Neuron (in vitro differentiated cells): ENCODE data around the gene SLC17A2.

Experiments used
- H2AFZ ChIP-seq: one replicate; pipeline ENCODE4 v1.6.1; 2013; ENCODE audit warnings: low read depth, mild to moderate bottlenecking, inconsistent platforms, low read length, moderate library complexity
- H3K27me3 ChIP-seq: one replicate; pipeline ENCODE4 v1.6.1; 2013; ENCODE audit warnings: low read length; ENCODE audit not compliant: insufficient read depth
- H3K36me3 ChIP-seq: one replicate; pipeline ENCODE4 v1.6.1; 2013; ENCODE audit warnings: low read length; ENCODE audit not compliant: insufficient read depth
- H3K4me1 ChIP-seq: one replicate; pipeline ENCODE4 v1.6.1; 2013; ENCODE audit warnings: low read length; ENCODE audit not compliant: insufficient read depth
- H3K4me3 ChIP-seq: 2 replicates; pipeline ENCODE4 v1.5.1; 2013; ENCODE audit warnings: mild to moderate bottlenecking, low read length, moderate library complexity
- H3K9me3 ChIP-seq: one replicate; pipeline ENCODE4 v1.6.1; 2013; ENCODE audit warnings: low read length

The SLC17A2 gene

DNA sequence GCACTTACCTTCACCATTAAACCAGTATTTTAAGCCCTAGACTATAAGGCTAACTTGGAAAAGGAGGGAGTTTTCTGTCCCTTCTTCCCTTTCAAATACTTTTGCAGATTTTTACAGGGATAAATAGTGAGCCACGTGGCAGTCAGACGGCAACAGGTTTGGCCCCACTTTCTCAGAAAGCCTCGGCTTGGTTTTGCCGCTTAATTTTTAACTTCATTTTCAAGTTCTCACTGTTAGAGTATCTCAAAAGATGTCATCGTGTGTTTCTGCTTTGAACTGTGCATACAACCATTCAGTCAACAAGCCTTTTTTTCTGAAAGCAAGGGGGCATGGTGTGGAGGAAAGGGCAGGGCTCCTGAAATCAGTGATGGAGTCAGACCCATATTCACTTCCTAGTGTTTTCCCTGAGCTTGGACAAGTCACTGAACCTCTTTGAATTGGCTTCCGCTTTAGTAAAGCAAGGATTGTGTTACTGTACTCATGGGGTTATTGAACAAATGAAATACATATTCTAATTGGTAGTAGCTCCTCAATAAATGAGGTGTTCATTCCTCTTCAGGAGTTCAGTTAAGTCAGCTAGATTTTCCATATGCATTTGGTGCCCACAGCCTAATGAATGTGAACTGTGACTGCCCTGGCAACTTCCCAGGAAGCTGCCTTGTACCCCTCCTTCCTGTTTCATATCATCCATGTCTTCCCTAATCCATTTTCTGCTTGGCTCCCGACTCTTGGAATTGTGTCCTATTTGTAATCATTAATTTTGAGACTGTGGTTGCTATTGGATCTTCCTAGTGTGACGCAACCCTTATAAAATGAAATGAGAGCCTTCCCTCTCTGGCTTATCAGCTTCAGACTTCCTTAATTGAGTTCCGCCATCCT lies at the start of gene SLC17A2:
Gene SLC17A2 (minus strand): TSS at position 160 of the 879 bp plus-strand sequence. CDS start 4,895 bp downstream, outside the sequence.
- no peaks in the 10 kb centered on the region for H3K4me1 ChIP-seq
- no peaks in the 10 kb centered on the region for H3K36me3 ChIP-seq
- H3K4me3 ChIP-seq = no peak within 1 kb of the TSS

DNA sequence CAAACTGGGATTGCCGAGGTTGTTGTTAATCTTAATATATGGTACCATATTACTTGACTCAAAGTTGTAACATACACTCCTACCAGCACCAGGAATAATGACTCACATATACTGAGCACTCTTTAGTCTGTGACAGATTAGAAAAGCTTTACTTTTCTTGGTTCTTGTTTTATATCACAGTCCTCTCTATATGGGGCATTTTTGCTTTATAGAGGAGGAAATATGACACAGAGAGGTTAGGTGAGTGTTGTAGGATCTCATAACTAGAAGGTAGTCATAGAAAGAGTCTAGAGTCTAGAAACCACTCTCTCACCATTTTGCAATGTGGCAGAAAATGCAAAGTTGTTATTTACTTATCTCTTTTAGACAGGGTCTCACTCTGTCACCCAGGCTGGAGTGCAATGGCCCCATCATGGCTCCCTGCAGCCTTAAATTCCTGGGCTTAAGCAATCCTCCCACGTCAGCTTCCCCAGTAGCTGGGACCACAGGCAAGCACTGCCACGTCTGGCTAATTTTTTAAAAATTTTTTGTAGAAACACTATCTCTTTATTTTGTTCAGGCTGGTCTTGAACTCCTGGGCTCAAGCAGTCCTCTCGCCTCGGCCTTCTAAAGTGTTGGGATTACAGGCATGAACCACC lies 45.6 kb upstream of the SLC17A2 start:
- Histone ChIP-seq H2AFZ (no peak overlapping the region), H3K36me3 (no peaks in the 10 kb centered on the region), H3K4me3 (no peak overlapping the region), H3K9me3 (no peaks in the 10 kb centered on the region), H3K4me1 (peaks cover 1% of the 10 kb centered on the region), H3K27me3 (no peaks in the 10 kb centered on the region)

More for the DNA sequence above, at the start of gene SLC17A2:
- Histone ChIP-seq H3K9me3 (no peaks in the 10 kb centered on the region), H3K27me3 (no peaks in the 10 kb centered on the region), H2AFZ (no peak within 1 kb of the TSS)

- Histone ChIP-seq H3K4me1 (peaks cover 2% of the 10 kb centered on the region), H2AFZ (no peak overlapping the region), H3K27me3 (no peaks in the 10 kb centered on the region), H3K9me3 (no peaks in the 10 kb centered on the region), H3K36me3 (no peaks in the 10 kb centered on the region), H3K4me3 (no peak overlapping the region)
Measured at GRCh38 chr6:25973923-25974555, 43.5 kb upstream of the SLC17A2 start.

- no peaks in the 10 kb centered on the region for H3K9me3 ChIP-seq
- H2AFZ ChIP-seq = no peak overlapping the region
- no peak overlapping the region for H3K4me3 ChIP-seq
- no peaks in the 10 kb centered on the region for H3K36me3 ChIP-seq
- H3K4me1 ChIP-seq = peaks cover 2% of the 10 kb centered on the region
- no peaks in the 10 kb centered on the region for H3K27me3 ChIP-seq
Measured at GRCh38 chr6:25972902-25973301, 42.4 kb upstream of the SLC17A2 start.

GRCh38 chr6:25972128-25972527 lies 41.6 kb upstream of the SLC17A2 start:
- Histone ChIP-seq H3K9me3 (no peaks in the 10 kb centered on the region), H3K4me1 (peaks cover 2% of the 10 kb centered on the region), H2AFZ (no peak overlapping the region), H3K27me3 (no peaks in the 10 kb centered on the region), H3K4me3 (no peak overlapping the region), H3K36me3 (no peaks in the 10 kb centered on the region)

- no peak overlapping the region for H2AFZ ChIP-seq
- no peaks in the 10 kb centered on the region for H3K9me3 ChIP-seq
- no peak overlapping the region for H3K4me3 ChIP-seq
- H3K36me3 ChIP-seq = no peaks in the 10 kb centered on the region
- peaks cover 2% of the 10 kb centered on the region for H3K4me1 ChIP-seq
- no peaks in the 10 kb centered on the region for H3K27me3 ChIP-seq
Measured at GRCh38 chr6:25971187-25971821, 40.8 kb upstream of the SLC17A2 start.

GRCh38 chr6:25968769-25969168 lies 38.3 kb upstream of the SLC17A2 start:
- Histone ChIP-seq H3K4me1 (peaks cover 2% of the 10 kb centered on the region), H3K27me3 (no peaks in the 10 kb centered on the region), H3K4me3 (no peak overlapping the region), H3K36me3 (no peaks in the 10 kb centered on the region), H2AFZ (no peak overlapping the region), H3K9me3 (no peaks in the 10 kb centered on the region)

DNA sequence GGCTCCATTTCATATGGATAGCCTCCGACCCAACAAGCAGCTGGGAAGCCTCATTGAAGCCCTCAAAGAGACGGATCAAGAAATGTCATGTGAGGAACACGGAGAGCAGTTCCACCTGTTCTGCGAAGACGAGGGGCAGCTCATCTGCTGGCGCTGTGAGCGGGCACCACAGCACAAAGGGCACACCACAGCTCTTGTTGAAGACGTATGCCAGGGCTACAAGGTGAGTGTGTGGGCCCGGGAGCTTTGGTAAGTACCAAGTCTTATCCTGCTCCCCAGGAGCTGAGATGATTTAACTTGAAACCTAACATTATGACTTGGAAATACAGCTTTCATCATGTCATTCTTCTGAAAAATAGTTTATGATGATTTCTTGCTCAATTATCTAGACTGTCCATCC lies 36.2 kb upstream of the SLC17A2 start:
- Histone ChIP-seq H3K36me3 (no peaks in the 10 kb centered on the region), H3K27me3 (no peaks in the 10 kb centered on the region), H3K4me3 (no peak overlapping the region), H2AFZ (no peak overlapping the region), H3K4me1 (peaks cover 2% of the 10 kb centered on the region), H3K9me3 (no peaks in the 10 kb centered on the region)

DNA sequence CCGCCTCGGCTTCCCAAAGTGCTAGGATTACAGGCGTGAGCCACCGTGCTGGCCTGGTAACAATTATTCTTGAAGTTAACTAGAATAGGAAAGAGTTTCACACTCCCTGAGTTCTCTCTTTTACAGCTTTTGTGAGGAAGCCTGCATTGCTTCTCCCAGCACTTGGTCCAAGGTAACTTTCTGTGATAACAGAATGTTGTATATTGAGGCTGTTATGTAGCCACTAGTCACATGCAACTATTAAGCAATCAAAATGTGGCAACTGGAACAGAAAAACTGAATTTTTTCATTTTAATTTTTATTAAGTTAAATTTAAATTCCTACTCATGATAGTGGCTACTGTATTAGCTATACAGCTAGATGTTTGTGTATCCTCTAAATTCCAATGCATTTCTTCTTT lies 34.6 kb upstream of the SLC17A2 start:
- peaks cover 2% of the 10 kb centered on the region for H3K9me3 ChIP-seq
- H3K36me3 ChIP-seq = no peaks in the 10 kb centered on the region
- no peaks in the 10 kb centered on the region for H3K4me1 ChIP-seq
- H2AFZ ChIP-seq = no peak overlapping the region
- no peaks in the 10 kb centered on the region for H3K27me3 ChIP-seq
- no peak overlapping the region for H3K4me3 ChIP-seq

DNA sequence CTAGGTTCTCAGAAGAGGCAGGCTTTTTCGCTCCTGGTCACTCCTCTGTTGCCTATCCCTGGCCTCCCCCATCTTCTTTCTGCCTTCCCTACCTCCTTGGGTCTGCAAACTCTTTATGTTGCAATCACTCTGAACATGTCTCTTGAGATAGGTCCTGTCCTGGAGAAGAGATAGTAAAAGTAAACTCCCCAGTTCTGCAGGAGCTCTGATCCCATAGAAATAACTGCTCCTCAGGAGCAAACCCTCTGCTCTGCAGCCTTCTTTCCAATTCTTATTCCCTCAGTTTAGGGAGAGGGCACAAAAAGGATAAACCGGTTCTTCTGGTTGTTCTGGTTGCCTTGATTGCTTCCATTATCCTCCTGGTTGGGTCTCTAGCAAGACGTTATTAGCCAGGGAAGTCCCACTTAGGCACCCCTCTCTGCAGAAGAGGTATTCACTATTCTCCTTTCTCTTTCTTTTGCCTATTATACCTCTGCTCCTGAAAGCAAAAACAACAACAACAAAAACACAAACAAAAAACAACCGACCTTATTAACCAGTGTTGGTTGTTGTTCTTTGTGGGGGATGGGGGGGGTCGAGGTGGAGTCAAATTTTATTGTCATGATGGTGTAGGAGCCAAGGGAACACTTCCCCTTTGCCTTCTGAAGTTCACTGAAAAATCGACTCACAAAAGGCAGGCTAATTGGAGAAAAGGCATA lies 33.1 kb upstream of the SLC17A2 start:
- H3K4me3 ChIP-seq = no peak overlapping the region
- H3K36me3 ChIP-seq = no peaks in the 10 kb centered on the region

GRCh38 chr6:25962149-25963127 lies 31.9 kb upstream of the SLC17A2 start, which contains the start of gene TRIM38:
TRIM38 (plus strand) TSS chr6:25962802; CDS start chr6:25966523, 3,721 bp downstream.
- Histone ChIP-seq H3K4me3 (no peak within 1 kb of the TSS), H3K27me3 (no peaks in the 10 kb centered on the region), H3K9me3 (peaks cover 5% of the 10 kb centered on the region), H2AFZ (no peak within 1 kb of the TSS), H3K4me1 (no peaks in the 10 kb centered on the region), H3K36me3 (no peaks in the 10 kb centered on the region)

More for the DNA sequence above, 33.1 kb upstream of the SLC17A2 start:
- H3K27me3 ChIP-seq = no peaks in the 10 kb centered on the region
- no peak overlapping the region for H2AFZ ChIP-seq
- peaks cover 5% of the 10 kb centered on the region for H3K9me3 ChIP-seq
- H3K4me1 ChIP-seq = no peaks in the 10 kb centered on the region
